Upper lobe of left lung (tissue), 4 donors: ENCODE results near the gene GNAZ.

ENCODE experiments used
- POLR2A ChIP-seq, 4 donors: fragments of 450-650 bp; IDR thresholded peaks; one replicate each; pipeline ENCODE4 v1.5.1; 2016 to 2017; ENCODE audit warnings: antibody characterized with exemption in 4 of 4, mild to moderate bottlenecking in 2 of 4
- POLR2AphosphoS5 ChIP-seq, 2 donors: sonication (generic); formaldehyde crosslinking; IDR thresholded peaks; one replicate each; pipeline ENCODE4 v1.5.1; 2017; ENCODE audit warnings: antibody characterized with exemption in 2 of 2
- TF ChIP-seq, protein P1 (sequence below), 6 experiments: fragments of 450-650 bp in 4 of 6; fragments of 200-600 bp in 2 of 6; sonication (generic) in 2 of 6; IDR thresholded peaks; one replicate each; pipeline ENCODE4 v1.5.1; 2016 to 2019; ENCODE audit warnings: antibody characterized with exemption in 6 of 6

DNA sequence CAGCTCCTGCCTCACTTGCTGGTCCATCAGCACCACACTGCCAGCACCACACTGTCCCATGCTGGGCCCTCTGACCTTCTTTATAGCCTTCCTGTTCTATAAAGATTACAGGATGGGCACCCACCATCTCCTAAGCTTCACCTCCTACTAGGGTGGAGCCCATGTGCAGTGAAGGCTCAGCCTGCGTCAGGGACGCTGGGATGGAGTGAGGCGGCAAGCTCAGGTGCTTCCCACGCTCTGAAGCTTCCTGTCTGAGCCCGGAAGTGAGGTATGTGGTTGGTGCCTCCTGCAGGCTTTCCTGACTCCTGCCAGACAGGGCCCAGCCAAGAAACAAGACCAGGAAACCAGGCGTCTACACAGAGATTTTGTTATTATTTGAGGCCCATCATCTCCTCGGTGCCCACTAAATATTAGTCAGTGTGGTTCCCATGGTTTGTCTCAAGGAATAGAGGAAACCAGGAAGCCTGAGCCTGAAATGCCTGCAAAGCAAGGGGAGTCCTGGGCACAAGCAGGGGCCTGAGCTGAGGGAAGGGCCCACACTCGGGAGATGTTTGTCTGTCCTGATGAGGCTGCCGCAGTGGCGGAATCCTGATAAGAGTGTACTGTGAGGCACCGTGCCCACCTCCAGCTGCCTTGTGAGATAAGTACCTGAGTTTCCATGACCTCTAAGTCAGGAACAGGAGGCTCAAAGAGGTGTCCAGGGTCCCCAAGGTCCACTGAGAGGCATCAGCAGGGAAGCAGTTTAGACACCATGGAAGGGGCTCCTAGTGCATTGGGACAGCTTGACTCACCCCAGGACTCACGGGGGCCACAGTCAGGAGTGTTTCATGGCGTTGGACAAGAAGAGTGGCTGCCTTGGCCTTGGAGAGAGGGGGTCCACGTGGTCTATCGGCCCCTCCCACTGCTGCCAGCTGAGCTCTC lies 49.4 kb downstream of the GNAZ start:
- no peak for TF ChIP-seq POLR2A (IDR thresholded peaks at IDR 0.05)
- TF ChIP-seq, protein P1, sequence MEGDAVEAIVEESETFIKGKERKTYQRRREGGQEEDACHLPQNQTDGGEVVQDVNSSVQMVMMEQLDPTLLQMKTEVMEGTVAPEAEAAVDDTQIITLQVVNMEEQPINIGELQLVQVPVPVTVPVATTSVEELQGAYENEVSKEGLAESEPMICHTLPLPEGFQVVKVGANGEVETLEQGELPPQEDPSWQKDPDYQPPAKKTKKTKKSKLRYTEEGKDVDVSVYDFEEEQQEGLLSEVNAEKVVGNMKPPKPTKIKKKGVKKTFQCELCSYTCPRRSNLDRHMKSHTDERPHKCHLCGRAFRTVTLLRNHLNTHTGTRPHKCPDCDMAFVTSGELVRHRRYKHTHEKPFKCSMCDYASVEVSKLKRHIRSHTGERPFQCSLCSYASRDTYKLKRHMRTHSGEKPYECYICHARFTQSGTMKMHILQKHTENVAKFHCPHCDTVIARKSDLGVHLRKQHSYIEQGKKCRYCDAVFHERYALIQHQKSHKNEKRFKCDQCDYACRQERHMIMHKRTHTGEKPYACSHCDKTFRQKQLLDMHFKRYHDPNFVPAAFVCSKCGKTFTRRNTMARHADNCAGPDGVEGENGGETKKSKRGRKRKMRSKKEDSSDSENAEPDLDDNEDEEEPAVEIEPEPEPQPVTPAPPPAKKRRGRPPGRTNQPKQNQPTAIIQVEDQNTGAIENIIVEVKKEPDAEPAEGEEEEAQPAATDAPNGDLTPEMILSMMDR (IDR thresholded peaks at IDR 0.05) = no peak
- TF ChIP-seq POLR2AphosphoS5 (IDR thresholded peaks at IDR 0.05) = no peak
